NCI-H1105 treated with DMSO at 0.1 percent for 48 hours (cell line): ENCODE data around the gene VTI1A.
"Not testable (repeated sequence)": the region's sequence is repeated elsewhere in the genome, so short reads cannot be mapped to it uniquely, and the experiment has no call there.

ENCODE experiments used
- DNase-seq: peaks from one replicate; lab custom pipeline; 2025; lab: John Stamatoyannopoulos, UW

The VTI1A gene

GRCh38 chr10:112723876-112724275 is 276.9 kb downstream of the VTI1A start:
- no peak for DNase-seq

GRCh38 chr10:112724404-112724991 is 277.5 kb downstream of the VTI1A start:
- no peak for DNase-seq

- no peak for DNase-seq
Observed at GRCh38 chr10:112728118-112728883, 281.3 kb downstream of the VTI1A start.

GRCh38 chr10:112728997-112729396 is 282.0 kb downstream of the VTI1A start:
- no peak for DNase-seq

- DNase-seq, result not testable (repeated sequence)
Observed at GRCh38 chr10:112731450-112731849, 284.4 kb downstream of the VTI1A start.

- no peak for DNase-seq
Observed at GRCh38 chr10:112732277-112732921, 285.4 kb downstream of the VTI1A start.

GRCh38 chr10:112735041-112735695 is 288.2 kb downstream of the VTI1A start:
- DNase-seq, result peak; percentile 41

- DNase-seq, result no peak
Observed at GRCh38 chr10:112738606-112739591, 291.9 kb downstream of the VTI1A start.

GRCh38 chr10:112739592-112740353 is 292.8 kb downstream of the VTI1A start:
- no peak for DNase-seq

GRCh38 chr10:112741830-112742402 is 294.9 kb downstream of the VTI1A start:
- peak; percentile 11 for DNase-seq

GRCh38 chr10:112744181-112745096 is 297.4 kb downstream of the VTI1A start:
- no peak for DNase-seq

- no peak for DNase-seq
Observed at GRCh38 chr10:112746329-112746728, 299.3 kb downstream of the VTI1A start.

GRCh38 chr10:112750427-112751167 is 303.6 kb downstream of the VTI1A start:
- DNase-seq, result no peak

GRCh38 chr10:112751651-112752050 is 304.6 kb downstream of the VTI1A start:
- no peak for DNase-seq

- DNase-seq, result no peak
Observed at GRCh38 chr10:112752288-112752687, 305.3 kb downstream of the VTI1A start.

GRCh38 chr10:112753961-112754411 is 307.0 kb downstream of the VTI1A start:
- DNase-seq, result no peak

- DNase-seq, result peak; percentile 1
Observed at GRCh38 chr10:112755446-112756234, 308.6 kb downstream of the VTI1A start.

- no peak for DNase-seq
Observed at GRCh38 chr10:112756235-112756527, 309.2 kb downstream of the VTI1A start.
